GOT3 (cell line): ENCODE results near the gene ZBTB20.
A peak's percentile ranks its signal among the peaks of the same experiment; 100 is the strongest.

Experiments used
- DNase-seq: peaks from one replicate; lab custom pipeline; 2025; ENCODE audit warnings: mixed read lengths; lab: John Stamatoyannopoulos, UW

ZBTB20 gene

GRCh38 chr3:114408736-114409670 lies 738.1 kb downstream of the ZBTB20 start:
- no peak for DNase-seq

GRCh38 chr3:114406922-114407321 lies 740.2 kb downstream of the ZBTB20 start:
- no peak for DNase-seq

GRCh38 chr3:114406286-114406685 lies 740.8 kb downstream of the ZBTB20 start:
- no peak for DNase-seq

- no peak for DNase-seq
These were observed 741.7 kb downstream of the ZBTB20 start for GRCh38 chr3:114405202-114405990.

- no peak for DNase-seq
These were observed 742.5 kb downstream of the ZBTB20 start for GRCh38 chr3:114404590-114404989.

- DNase-seq: no peak
These were observed 744.2 kb downstream of the ZBTB20 start for GRCh38 chr3:114402838-114403237.

GRCh38 chr3:114401346-114401745 lies 745.7 kb downstream of the ZBTB20 start:
- no peak for DNase-seq

GRCh38 chr3:114400371-114400770 lies 746.7 kb downstream of the ZBTB20 start:
- DNase-seq: no peak

GRCh38 chr3:114394551-114394950 lies 752.5 kb downstream of the ZBTB20 start:
- DNase-seq: no peak

GRCh38 chr3:114393367-114394072 lies 753.6 kb downstream of the ZBTB20 start:
- no peak for DNase-seq

GRCh38 chr3:114392831-114393230 lies 754.3 kb downstream of the ZBTB20 start:
- no peak for DNase-seq

GRCh38 chr3:114389156-114389555 lies 757.9 kb downstream of the ZBTB20 start:
- DNase-seq: no peak

GRCh38 chr3:114384558-114384903 lies 762.6 kb downstream of the ZBTB20 start:
- no peak for DNase-seq

GRCh38 chr3:114383875-114384557 lies 763.1 kb downstream of the ZBTB20 start:
- peak; percentile 42 for DNase-seq

GRCh38 chr3:114380233-114380651 lies 766.8 kb downstream of the ZBTB20 start:
- DNase-seq: no peak

GRCh38 chr3:114379266-114379665 lies 767.8 kb downstream of the ZBTB20 start:
- no peak for DNase-seq

- no peak for DNase-seq
These were observed 768.3 kb downstream of the ZBTB20 start for GRCh38 chr3:114378760-114379159.

GRCh38 chr3:114377426-114377825 lies 769.7 kb downstream of the ZBTB20 start:
- no peak for DNase-seq

GRCh38 chr3:114376516-114377185 lies 770.4 kb downstream of the ZBTB20 start:
- no peak for DNase-seq

- no peak for DNase-seq
These were observed 771.3 kb downstream of the ZBTB20 start for GRCh38 chr3:114375608-114376421.
